DMS153 treated with DMSO at 0.1 percent for 48 hours (cell line): Measurements from ENCODE around the gene ASB5.
"Not testable (repeated sequence)": the region's sequence is repeated elsewhere in the genome, so short reads cannot be mapped to it uniquely, and the experiment has no call there.

Source experiments
- DNase-seq: peaks from one replicate; lab custom pipeline; 2025; ENCODE audit not compliant: unreplicated experiment; lab: John Stamatoyannopoulos, UW

Gene ASB5

GRCh38 chr4:176226736-176227135 lies 42.3 kb downstream of the ASB5 start:
- DNase-seq, result no peak

GRCh38 chr4:176223561-176223960 lies 45.5 kb downstream of the ASB5 start:
- DNase-seq, result no peak

- no peak for DNase-seq
Observed at GRCh38 chr4:176222149-176222548, 46.9 kb downstream of the ASB5 start.

GRCh38 chr4:176217510-176217909 lies 51.5 kb downstream of the ASB5 start:
- DNase-seq, result no peak

GRCh38 chr4:176212351-176212750 lies 56.7 kb downstream of the ASB5 start:
- DNase-seq, result not testable (repeated sequence)

GRCh38 chr4:176210579-176211296 lies 58.3 kb downstream of the ASB5 start:
- DNase-seq, result no peak

- no peak for DNase-seq
Observed at GRCh38 chr4:176210101-176210500, 58.9 kb downstream of the ASB5 start.

- no peak for DNase-seq
Observed at GRCh38 chr4:176209535-176209934, 59.5 kb downstream of the ASB5 start.

GRCh38 chr4:176207839-176208238 lies 61.2 kb downstream of the ASB5 start:
- DNase-seq, result no peak

GRCh38 chr4:176205299-176205698 lies 63.7 kb downstream of the ASB5 start:
- no peak for DNase-seq

GRCh38 chr4:176198316-176198903 lies 70.6 kb downstream of the ASB5 start:
- no peak for DNase-seq

GRCh38 chr4:176195184-176195978 lies 73.6 kb downstream of the ASB5 start, which contains the start of gene SPATA4:
TSS of gene SPATA4 (minus strand) at chr4:176195585. CDS start at chr4:176195562, 23 bp downstream.
- peak; percentile 89 for DNase-seq

GRCh38 chr4:176193938-176194337 lies 75.1 kb downstream of the ASB5 start:
- DNase-seq, result no peak

- no peak for DNase-seq
Observed at GRCh38 chr4:176193126-176193525, 75.9 kb downstream of the ASB5 start.

GRCh38 chr4:176191974-176192373 lies 77.0 kb downstream of the ASB5 start:
- peak; percentile 90 for DNase-seq

- DNase-seq, result no peak
Observed at GRCh38 chr4:176189891-176190795, 78.9 kb downstream of the ASB5 start.

- no peak for DNase-seq
Observed at GRCh38 chr4:176188654-176189053, 80.4 kb downstream of the ASB5 start.

GRCh38 chr4:176187624-176188023 lies 81.4 kb downstream of the ASB5 start:
- no peak for DNase-seq

- no peak for DNase-seq
Observed at GRCh38 chr4:176186671-176187395, 82.2 kb downstream of the ASB5 start.

GRCh38 chr4:176186067-176186466 lies 83.0 kb downstream of the ASB5 start:
- no peak for DNase-seq
